HG02884 (cell line): ENCODE measurements around the gene PARP1.
A peak's percentile ranks its signal among the peaks of the same experiment; 100 is the strongest.
"Not testable (repeated sequence)": the region's sequence is repeated elsewhere in the genome, so short reads cannot be mapped to it uniquely, and the experiment has no call there.

Source experiments
- ATAC-seq: cut with Tn5 transposase; IDR thresholded peaks from one replicate; pipeline ENCODE4 v1.9.1; 2021; ENCODE audit warnings: mild to moderate bottlenecking, moderate library complexity; ENCODE audit not compliant: unreplicated experiment

The PARP1 gene

DNA sequence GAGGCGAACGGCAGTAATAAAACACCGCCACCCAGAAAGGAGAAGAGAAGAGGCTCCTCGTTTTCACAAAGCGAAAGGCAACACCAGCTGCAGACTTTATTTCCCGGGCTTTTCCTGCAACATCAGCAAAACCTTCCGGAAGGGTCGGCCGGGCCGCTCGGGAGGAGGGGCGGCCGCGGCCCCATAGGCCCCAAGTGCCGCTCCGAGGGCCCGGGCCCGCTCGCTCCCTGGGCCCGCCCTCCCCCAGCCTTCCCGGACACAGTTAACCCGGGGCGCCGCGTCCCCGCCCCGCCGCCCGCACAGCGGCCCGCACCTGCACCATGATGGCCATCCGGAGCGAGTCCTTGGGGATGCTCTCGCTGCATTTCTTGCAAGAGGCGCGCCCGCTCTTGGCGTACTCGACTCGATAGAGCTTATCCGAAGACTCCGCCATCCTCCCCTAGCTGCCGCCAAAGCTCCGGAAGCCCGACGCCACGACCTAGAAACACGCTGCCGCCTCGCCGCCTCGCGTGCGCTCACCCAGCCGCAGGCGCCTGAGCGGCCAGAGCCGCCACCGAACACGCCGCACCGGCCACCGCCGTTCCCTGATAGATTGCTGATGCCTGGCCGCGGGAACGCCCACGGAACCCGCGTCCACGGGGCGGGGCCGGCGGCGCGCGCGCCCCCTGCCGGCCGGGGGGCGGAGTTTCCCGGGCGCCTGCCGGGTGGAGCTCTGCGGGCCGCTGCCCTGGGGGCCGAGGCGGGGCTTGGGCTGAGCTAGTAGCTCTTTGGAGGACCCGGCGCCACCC lies at the start of gene PARP1:
Gene PARP1, minus strand, starts transcription at position 597 of the 788 bp plus-strand sequence. Its CDS starts 164 bp downstream, at position 433.
- peak; percentile 69 for ATAC-seq

DNA sequence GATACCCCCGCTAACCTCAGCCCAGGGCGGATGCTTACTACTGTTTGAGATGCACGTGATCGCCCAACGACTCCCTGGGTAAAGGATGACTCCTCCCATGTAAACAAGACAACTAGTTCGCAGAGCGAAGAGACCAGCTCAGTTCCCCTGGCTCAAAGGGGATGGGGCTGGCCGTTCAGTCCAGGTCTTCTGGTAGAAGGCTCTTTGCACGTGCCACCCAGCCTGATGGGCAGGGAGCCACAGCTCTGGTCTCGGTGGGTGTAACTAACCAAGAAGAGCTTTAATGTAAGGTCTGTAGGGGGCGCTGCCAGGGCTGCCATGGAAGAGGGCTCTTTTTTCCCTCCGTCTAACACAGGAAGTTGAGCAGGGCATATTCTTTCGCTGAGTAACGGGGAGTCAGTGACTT lies 49.4 kb upstream of the PARP1 start:
- ATAC-seq: no peak

DNA sequence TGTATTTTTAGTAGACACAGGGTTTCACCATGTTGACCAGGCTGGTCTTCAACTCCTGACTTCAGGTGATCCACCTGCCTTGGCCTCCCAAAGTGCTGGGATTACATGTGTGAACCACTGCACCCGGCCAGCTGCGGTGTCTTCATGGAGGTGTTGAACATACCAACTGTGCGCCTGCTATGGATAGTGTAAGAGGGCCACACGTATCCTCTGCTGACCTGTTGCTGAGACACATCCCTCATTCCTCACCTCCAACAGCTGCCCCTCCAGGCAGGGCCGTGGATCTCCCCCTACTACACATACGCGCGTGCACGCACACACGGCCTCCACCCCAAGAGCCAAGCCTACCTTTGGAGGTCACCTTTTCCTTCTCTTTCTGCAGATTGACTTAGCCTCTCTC lies 48.0 kb upstream of the PARP1 start:
- ATAC-seq: no peak

DNA sequence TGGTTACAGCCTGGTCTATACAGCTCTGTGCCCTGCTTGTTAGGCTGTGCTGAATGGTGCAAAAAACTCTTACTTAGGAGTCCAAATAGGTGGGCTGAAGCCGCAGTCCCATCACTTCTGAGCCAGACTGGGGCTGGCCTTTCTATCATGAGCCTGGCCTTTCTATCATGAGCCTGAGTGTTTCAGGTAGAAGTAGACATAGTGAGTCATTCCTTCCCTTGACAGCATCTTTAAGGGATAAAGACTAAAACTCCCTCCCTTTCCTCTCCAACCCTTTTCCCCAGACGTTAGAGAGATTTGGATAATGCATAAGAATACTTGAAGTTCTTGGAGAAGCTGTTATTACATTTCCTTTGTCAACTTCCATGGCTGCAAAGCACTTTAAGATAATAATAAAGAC lies 46.5 kb upstream of the PARP1 start:
- no peak for ATAC-seq

DNA sequence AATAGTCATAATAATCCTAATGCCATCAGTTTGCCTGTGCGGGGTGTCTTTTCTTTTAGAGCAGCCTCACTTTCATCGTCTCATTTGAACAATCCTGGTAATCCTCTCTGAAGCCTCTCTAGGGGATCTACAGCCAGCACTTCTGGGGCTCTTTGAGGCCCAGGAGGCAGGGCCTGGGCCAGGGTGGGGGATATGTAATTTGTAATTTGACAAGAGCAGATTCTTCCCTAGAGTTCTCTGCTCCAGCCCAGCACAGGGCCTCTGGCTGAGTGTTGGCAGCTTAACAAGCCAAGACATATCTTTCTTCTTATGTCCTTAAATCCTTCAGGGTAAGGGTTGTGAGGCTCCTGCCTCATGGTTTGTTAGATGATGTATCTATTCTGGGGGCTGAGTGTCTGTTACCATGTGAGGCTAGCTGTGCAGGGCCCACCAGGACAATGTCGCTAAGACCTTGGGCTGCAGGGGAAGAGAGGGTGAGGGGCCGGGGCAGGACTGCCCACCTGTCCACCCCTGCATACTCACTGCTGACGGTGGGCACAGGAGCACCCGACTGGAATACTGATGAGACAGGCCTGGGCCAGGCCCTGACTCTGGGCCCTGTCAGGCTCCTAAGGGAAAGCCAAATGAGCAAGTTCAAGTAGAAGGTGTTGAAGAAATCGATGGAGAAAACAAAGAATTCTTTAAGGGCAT lies 45.3 kb upstream of the PARP1 start:
- ATAC-seq: no peak

DNA sequence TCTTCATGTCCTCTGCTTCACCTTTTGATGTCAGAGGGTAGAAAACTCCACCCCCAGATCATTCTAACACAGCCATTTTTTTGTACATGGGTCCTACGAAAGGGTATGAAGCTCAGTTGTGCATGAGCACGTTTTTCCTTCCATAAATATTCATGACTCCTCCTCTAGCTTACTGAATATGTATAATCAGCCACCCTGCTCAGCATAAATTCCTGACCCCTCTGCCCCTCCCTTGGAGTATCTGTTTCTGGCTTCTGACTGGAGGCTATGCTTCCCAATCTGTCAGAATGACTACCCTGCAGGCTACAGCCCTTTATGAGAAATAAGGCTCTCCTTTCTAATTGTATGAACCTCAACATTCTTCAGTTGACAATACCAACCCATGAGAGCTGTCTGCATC lies 42.8 kb upstream of the PARP1 start:
- ATAC-seq: no peak

DNA sequence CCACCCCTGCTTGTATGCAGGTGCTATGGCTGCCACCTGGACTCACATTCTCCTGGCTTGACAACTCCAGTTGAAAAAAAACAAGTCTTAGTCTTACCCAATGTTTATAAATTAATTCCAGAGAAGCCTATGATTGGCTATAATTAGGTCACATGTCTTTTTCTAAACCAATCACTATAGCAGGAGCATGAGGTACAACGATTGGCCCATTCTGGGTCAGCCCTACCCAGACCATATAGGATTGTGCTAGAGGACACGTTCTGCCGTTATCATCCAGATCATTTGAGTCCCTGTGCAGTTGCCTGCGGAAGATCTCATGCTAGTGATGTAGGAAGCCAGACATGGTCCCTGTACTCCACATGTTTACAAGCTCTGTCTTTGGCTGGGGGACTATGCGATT lies 41.9 kb upstream of the PARP1 start:
- ATAC-seq: no peak

DNA sequence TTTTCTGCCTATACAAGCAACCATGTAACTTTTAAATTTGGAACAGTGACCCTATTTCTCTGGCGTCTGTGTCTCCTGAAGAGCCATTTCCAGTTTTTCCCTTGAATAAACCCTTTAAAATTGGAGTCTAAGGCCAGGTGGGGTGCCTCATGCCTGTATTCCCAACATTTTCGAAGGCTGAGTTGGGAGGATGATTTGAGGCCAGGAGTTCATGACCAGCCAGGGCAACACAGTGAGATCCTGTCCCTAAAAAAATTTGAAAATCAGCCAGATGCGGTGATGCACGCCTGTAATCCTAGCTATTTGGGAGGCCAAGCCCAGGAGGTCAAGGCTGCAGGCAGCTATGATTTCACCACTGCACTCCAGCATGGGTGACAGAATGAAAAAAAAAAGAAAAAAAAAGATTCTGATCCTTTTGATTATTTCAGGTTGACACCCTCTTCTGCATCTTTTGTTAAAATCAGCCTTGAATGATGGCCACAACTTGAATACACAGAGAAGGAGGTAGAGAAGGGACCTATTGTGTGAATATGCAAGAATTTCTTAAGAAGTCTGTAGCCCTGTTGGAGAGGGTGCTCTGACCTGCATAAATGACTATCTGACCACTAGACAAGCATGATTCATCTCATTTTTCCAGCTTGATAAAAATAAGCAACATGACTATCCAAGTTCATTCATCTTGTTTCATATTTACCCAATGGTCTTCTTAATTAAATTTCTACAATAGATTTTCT lies 40.2 kb upstream of the PARP1 start:
- no peak for ATAC-seq

DNA sequence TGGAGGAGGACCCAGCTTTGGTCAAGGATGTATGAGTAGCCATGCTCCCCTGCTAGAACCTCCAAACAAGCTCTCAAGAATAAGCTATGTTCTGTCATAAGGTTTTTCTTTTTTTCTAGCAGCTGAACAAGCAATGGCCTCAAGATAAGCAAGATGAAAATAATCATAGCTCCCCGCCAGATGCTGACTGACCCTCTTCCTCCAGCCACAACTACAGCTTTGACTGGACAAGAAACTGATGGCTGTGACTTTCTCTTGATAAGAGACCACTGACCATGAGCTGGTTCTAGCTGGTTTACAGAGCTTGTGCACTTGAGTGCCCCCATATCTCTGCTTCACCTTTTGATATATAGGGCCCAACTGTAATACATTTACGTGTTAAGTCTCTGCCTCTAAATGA lies 38.2 kb upstream of the PARP1 start:
- ATAC-seq: no peak

DNA sequence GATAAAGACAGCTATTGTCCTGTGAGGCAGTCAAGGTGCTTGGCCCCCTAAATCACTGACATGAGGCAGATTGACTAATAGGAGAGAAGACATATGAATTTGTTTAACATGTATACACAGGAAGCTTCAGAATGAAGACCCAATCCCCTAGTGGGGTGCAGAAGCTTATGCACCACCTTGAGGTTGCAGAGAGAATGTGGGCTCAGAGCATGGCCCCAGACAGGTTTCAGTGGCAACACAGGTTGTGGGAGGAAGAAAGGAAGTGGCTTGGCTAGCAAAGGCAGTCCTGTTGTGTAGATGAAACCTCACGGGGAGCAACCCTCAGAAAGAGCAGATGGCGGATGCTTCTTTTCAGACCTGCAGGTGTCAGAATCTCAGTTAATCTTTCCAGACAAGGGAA lies 37.0 kb upstream of the PARP1 start:
- ATAC-seq: peak; percentile 100

DNA sequence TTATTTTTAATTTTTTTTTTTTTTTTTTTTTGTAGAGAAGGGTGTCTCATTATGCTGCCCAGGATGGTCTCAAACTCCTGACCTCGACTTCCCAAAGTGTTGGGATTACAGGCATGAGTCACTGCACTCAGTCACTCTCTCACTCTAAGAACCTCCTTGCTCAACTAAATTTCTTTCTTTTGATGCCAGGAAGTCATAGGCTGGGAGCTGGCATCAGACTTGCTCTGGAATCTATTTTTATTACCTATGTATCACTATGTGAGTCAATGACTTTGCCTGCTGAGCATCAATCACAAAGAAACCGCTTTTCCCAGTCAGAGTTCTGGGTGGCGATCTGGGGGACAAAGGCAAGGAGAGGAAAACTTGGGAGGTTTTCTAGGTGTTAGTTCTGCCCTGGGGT lies 35.5 kb upstream of the PARP1 start:
- no peak for ATAC-seq

DNA sequence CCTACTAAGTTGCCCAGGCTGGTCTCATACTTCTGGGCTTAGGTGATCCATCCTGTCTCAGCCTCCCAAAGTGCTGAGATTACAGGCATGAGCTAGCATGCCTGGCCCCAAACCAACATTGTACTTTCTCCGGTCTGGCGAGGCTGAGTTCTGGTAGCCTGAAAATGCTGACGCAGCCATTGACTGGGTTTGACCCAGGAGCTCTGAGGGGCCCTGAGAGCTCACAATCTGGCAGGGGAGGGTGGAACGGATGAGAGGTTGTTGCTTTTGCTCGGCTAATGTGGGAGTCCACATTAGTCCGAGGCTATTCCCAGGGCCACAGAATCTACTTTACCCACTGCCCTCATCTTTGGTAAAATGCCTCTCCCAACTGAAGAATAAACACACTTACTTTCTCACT lies 35.1 kb upstream of the PARP1 start:
- ATAC-seq: no peak

DNA sequence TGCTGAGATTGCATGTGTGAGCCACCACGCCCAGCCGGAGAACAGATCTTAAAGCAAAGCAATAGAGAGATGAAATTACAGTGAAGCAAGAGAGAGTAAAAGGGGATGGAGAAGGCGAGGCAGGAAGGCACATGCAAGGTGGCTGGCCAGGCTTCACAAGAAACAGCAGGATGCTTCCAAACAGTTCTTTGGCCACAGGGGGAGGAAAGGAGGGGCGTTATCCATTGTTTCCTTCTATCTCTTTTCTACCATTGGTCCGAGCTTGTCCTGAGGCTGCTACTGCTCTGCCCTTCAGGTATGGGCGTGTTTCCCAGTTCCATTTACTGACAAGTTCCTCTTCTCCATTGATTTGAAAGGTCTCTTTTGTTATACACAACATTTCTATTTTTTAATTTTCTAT lies 33.7 kb upstream of the PARP1 start:
- no peak for ATAC-seq

DNA sequence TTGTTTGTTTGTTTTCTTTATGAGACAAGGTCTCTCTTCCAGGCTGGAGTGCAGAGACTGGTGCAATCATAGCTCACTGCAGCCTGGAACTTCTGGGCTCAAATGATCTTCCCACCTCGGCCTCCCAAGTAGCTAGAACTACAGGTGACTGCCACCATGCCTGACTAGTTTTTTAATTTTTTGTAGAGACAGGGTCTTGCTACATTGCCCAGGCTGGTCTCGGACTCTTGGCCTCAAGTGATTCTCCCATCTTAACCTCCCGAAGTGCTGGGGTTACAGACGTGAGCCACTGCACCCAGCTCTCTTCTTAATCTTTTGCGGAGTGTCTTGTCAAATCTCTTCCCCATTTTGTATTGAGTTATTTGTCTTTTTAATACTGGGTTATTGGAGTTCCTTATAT lies 32.6 kb upstream of the PARP1 start:
- no peak for ATAC-seq

DNA sequence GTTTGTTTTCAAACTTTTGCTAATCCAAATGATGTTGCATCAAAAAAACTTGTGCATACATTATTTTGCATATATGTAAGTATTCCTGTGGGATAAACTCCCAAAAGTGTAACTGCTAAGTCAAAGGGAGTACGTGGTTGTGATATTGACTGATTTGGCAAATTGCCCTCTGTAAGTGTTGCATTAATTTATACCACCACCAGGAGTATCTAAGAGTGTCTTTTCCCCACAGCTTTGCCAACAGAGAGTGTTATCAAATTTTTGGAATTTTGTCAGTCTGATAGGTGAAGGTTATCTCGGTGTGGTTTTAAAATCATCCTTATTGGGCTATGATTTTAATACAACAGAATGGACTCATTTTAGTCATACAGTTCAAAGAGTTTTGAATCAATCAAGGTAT lies 30.1 kb upstream of the PARP1 start:
- no peak for ATAC-seq

DNA sequence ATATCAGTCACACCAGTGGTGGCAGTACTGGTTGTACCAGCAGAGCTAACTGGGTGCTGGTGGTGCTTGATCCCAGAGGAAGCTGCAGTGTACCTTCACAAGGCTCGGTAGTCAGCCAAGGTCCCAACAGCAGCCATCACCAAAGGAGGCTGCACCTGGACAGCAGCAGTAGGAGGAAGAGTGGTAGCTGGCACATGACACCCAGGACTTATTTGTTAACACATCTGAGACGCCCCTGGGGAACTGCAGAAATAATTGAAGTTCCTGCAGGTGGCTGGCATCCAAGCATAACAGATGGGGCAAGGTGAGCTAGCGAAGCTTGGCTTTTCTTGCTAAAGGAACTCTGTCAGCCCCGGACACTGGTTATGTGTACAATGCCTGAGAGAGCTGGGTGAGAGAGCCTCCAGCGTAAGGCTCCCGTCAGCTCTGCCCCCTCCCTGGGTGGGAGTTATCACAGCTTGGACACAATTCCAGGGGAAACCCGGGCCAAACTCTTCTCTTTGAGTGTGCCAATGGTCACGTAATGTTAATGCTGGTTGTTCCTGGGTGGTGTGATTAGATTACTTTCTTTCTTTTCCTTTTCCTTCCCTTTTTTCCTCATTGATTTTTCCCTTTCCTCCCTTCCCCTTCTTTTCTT lies 29.1 kb upstream of the PARP1 start:
- ATAC-seq: no peak

DNA sequence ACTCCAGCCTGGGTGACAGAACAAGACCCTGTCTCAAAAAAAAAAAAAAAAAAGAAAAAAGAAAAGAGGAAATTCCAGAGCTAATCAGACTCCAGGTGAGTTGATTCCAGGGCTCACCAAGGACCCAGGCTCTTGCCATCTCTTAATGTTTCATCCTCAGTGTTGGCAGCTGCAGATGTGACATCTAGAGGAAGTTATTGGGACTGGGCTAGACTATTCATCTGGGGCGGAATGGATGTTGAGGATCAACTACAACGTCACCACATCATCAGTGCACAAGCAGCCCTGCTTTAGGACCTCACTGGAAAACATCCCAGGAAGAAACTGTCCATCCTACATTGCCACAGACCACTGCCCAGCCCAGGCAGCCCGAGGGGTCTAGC lies 28.6 kb upstream of the PARP1 start:
- ATAC-seq: no peak

DNA sequence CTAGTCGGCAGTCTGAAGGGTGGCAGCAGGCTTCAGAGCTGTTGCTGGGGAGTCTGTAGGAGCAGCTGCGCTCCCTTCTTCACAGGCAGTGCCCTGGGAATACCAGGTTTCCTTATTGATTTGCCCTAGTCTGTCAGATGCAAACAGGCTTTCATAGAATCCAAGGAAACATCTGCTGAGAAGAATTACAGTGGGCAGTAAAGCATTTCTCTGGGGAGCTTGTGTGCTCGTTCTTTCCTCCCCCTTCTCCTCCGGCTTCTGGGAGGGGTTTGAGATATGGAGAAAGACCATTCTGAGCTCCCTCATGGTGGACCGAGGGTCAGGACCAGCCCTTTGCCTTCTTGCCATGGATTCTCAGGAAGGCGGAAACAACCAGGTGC lies 25.4 kb upstream of the PARP1 start:
- no peak for ATAC-seq

DNA sequence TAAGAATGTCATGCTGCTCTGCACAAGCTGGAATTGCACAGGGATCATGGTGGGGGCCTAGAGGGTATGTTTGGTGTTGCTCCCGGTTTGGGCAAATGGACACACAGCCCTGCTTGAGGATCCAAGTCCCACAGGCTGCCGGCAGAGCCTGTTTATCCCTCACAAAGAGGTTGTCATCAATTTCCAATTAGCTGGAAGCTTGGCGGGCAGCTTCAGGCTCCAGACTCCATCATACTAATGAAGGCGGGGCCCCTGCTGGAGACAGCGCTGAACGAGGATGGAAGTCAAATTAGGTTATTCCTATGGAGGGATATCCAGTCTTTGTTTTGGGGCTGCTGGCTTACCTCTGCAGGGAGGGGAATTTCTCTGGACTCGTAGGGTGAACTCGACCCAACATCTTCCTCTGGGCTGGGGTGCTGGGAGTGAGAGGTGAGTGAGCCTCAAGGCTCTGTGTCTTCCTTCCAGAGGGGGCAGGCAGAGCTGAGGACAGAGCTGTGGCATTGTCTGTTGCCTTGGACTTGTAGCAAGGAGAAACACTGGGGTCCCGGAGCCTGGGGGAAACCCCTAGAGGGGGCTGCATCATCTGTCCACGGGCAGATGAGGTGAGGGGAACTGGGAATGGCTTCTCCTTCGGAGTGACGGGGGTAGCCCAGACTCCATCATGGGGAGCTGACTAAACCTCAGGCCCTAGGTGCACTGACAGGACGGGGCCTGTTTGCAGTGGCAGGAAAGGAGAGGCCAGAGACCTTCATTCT lies 24.9 kb upstream of the PARP1 start:
- ATAC-seq: no peak

DNA sequence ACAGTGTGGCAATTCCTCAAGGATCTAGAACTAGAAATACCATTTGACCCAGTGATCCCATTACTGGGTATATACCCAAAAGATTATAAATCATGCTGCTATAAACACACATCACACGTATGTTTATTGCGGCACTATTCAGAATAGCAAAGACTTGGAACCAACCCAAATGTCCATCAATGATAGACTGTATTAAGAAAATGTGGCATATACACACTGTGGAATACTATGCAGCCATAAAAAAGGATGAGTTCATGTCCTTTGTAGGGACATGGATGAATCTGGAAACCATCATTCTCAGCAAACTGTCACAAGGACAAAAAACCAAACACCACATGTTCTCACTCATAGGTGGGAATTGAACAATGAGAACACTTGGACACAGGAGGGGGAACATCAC lies 24.0 kb upstream of the PARP1 start:
- not testable (repeated sequence) for ATAC-seq
